SW480 (cell line): Measurements from ENCODE around the gene HOXB3.
A peak's percentile ranks its signal among the peaks of the same experiment; 100 is the strongest.

Experiments
- DNase-seq: peaks from one replicate; pipeline ENCODE4 v3.0.0-alpha.2; 2016; ENCODE audit warnings: low spot score

The HOXB3 gene

GRCh38 chr17:48586355-48587258 lies 3.4 kb downstream of the HOXB3 start:
- peak; percentile 53 for DNase-seq

GRCh38 chr17:48584223-48584741 lies 5.8 kb downstream of the HOXB3 start:
- no peak for DNase-seq

GRCh38 chr17:48583708-48584222 lies 6.3 kb downstream of the HOXB3 start:
- no peak for DNase-seq

- DNase-seq: no peak
Measured at GRCh38 chr17:48582750-48583069, 7.3 kb downstream of the HOXB3 start.

- DNase-seq: peak; percentile 43
Measured at GRCh38 chr17:48579760-48580554, 10.1 kb downstream of the HOXB3 start.

- DNase-seq: no peak
Measured at GRCh38 chr17:48579471-48579759, 10.6 kb downstream of the HOXB3 start.

- DNase-seq: peak; percentile 36
Measured at GRCh38 chr17:48578616-48579470, 11.2 kb downstream of the HOXB3 start.

GRCh38 chr17:48577946-48578615 lies 12.0 kb downstream of the HOXB3 start, which contains the start of gene HOXB4:
Gene HOXB4 (minus strand): TSS chr17:48578350. CDS start chr17:48578319, 31 bp downstream.
- DNase-seq: peak; percentile 73

- peak; percentile 72 for DNase-seq
Measured at GRCh38 chr17:48577330-48577945, 12.6 kb downstream of the HOXB3 start.

- peak; percentile 76 for DNase-seq
Measured at GRCh38 chr17:48576479-48577309, 13.3 kb downstream of the HOXB3 start.

- DNase-seq: no peak
Measured at GRCh38 chr17:48575673-48576478, 14.2 kb downstream of the HOXB3 start.

GRCh38 chr17:48575066-48575582 lies 14.9 kb downstream of the HOXB3 start:
- DNase-seq: peak; percentile 44

- DNase-seq: no peak
Measured at GRCh38 chr17:48574505-48575065, 15.5 kb downstream of the HOXB3 start.

GRCh38 chr17:48571826-48572417 lies 18.1 kb downstream of the HOXB3 start:
- no peak for DNase-seq

GRCh38 chr17:48571024-48571818 lies 18.8 kb downstream of the HOXB3 start:
- DNase-seq: no peak

- DNase-seq: no peak
Measured at GRCh38 chr17:48570325-48571023, 19.6 kb downstream of the HOXB3 start.
